ENCODE results near the gene SLC5A3.

The SLC5A3 gene

GRCh38 chr21:34073032-34073748, at the start of gene SLC5A3, which contains the start of gene MRPS6:
SLC5A3 (plus strand) TSS chr21:34073578; CDS start chr21:34095199, 21,621 bp downstream.
MRPS6 (plus strand) TSS chr21:34073578; CDS start chr21:34073701, 123 bp downstream.
- peak; percentile 93 to 97 (median 95) for DNase-seq

- DNase-seq, result no peak
These were observed 49.5 kb upstream of the SLC5A3 start for GRCh38 chr21:34023691-34024373.

GRCh38 chr21:34024374-34024693, 49.0 kb upstream of the SLC5A3 start:
- no peak for DNase-seq

GRCh38 chr21:34027721-34028461, 45.5 kb upstream of the SLC5A3 start:
- no peak for DNase-seq

GRCh38 chr21:34029743-34030528, 43.4 kb upstream of the SLC5A3 start:
- peak; percentile 67 to 73 (median 70) for DNase-seq

GRCh38 chr21:34031835-34032370, 41.5 kb upstream of the SLC5A3 start:
- DNase-seq, result no peak

GRCh38 chr21:34034369-34035014, 38.9 kb upstream of the SLC5A3 start:
- no peak for DNase-seq

GRCh38 chr21:34035619-34036354, 37.6 kb upstream of the SLC5A3 start:
- no peak for DNase-seq

GRCh38 chr21:34037009-34037795, 36.2 kb upstream of the SLC5A3 start:
- DNase-seq, result peak in 1 of 3 donors; percentile 28

GRCh38 chr21:34039678-34040382, 33.5 kb upstream of the SLC5A3 start:
- DNase-seq, result no peak

GRCh38 chr21:34042735-34043134, 30.6 kb upstream of the SLC5A3 start:
- peak in 1 of 3 donors; percentile 36 for DNase-seq

- no peak for DNase-seq
These were observed 30.0 kb upstream of the SLC5A3 start for GRCh38 chr21:34043333-34043732.

GRCh38 chr21:34046917-34047316, 26.5 kb upstream of the SLC5A3 start:
- DNase-seq, result no peak

GRCh38 chr21:34047835-34048234, 25.5 kb upstream of the SLC5A3 start:
- DNase-seq, result no peak

GRCh38 chr21:34052171-34052570, 21.2 kb upstream of the SLC5A3 start:
- no peak for DNase-seq

GRCh38 chr21:34054259-34054658, 19.1 kb upstream of the SLC5A3 start:
- no peak for DNase-seq

GRCh38 chr21:34055615-34056014, 17.8 kb upstream of the SLC5A3 start:
- DNase-seq, result peak; percentile 47 to 64 (median 57)

GRCh38 chr21:34061983-34062382, 11.4 kb upstream of the SLC5A3 start:
- peak in 1 of 3 donors; percentile 31 for DNase-seq

- peak; percentile 38 to 56 (median 54) for DNase-seq
These were observed 8.4 kb upstream of the SLC5A3 start for GRCh38 chr21:34065027-34065426.

- DNase-seq, result no peak
These were observed 1.7 kb upstream of the SLC5A3 start for GRCh38 chr21:34071683-34072082.
